Central memory CD8-positive, alpha-beta T cell (primary cell): ENCODE data around the gene IQGAP3.
"Not testable (repeated sequence)": the region's sequence is repeated elsewhere in the genome, so short reads cannot be mapped to it uniquely, and the experiment has no call there.

Source experiments
- ATAC-seq: fragments of 150-1000 bp; cut with Tn5 transposase; replicated peaks from 2 replicates; pipeline ENCODE4 v1.10.0; 2022; ENCODE audit warnings: mild to moderate bottlenecking, moderate FRiP score, moderate number of reproducible peaks; ENCODE audit not compliant: poor library complexity, severe bottlenecking; ENCODE audit errors: extremely low read depth
- DNase-seq, 2 donors: peaks; one replicate each; pipeline ENCODE4 v3.0.0; 2021; ENCODE audit warnings: low spot score in 2 of 2
- H3K27ac Mint-ChIP-seq: one replicate; pipeline ENCODE4 v1.8.0; 2022; ENCODE audit warnings: low read depth, mild to moderate bottlenecking, moderate library complexity, mixed read lengths
- H3K27me3 Mint-ChIP-seq: one replicate; pipeline ENCODE4 v1.8.0; 2022; ENCODE audit warnings: mixed read lengths
- H3K36me3 Mint-ChIP-seq: one replicate; pipeline ENCODE4 v1.8.0; 2022; ENCODE audit warnings: mild to moderate bottlenecking, moderate library complexity, mixed read lengths; ENCODE audit not compliant: insufficient read depth
- H3K4me1 Mint-ChIP-seq: one replicate; pipeline ENCODE4 v1.8.0; 2022; ENCODE audit warnings: mixed read lengths
- H3K4me3 Mint-ChIP-seq: one replicate; pipeline ENCODE4 v1.8.0; 2022; ENCODE audit warnings: mild to moderate bottlenecking, moderate library complexity, mixed read lengths
- H3K9me3 Mint-ChIP-seq: one replicate; pipeline ENCODE4 v1.8.0; 2022; ENCODE audit warnings: mixed read lengths

IQGAP3 gene

GRCh38 chr1:156553860-156554485 is 18.4 kb downstream of the IQGAP3 start:
- H3K4me3 Mint-ChIP-seq, result no peak overlapping the region
- no peaks in the 10 kb centered on the region for H3K36me3 Mint-ChIP-seq
- H3K4me1 Mint-ChIP-seq, result no peaks in the 10 kb centered on the region
- H3K9me3 Mint-ChIP-seq, result no peaks in the 10 kb centered on the region
- H3K27ac Mint-ChIP-seq, result no peak overlapping the region
- DNase-seq (no peak), ATAC-seq (no peak)
- H3K27me3 Mint-ChIP-seq, result no peaks in the 10 kb centered on the region

- H3K4me1 Mint-ChIP-seq, H3K27ac Mint-ChIP-seq, ATAC-seq, H3K36me3 Mint-ChIP-seq, H3K27me3 Mint-ChIP-seq, DNase-seq, H3K9me3 Mint-ChIP-seq, H3K4me3 Mint-ChIP-seq: not testable (repeated sequence)
These were observed 19.4 kb downstream of the IQGAP3 start for GRCh38 chr1:156552937-156553336.

GRCh38 chr1:156552518-156552917 is 19.8 kb downstream of the IQGAP3 start:
- ATAC-seq (no peak), DNase-seq (no peak)
- no peak overlapping the region for H3K4me3 Mint-ChIP-seq
- H3K27me3 Mint-ChIP-seq, result no peaks in the 10 kb centered on the region
- no peaks in the 10 kb centered on the region for H3K4me1 Mint-ChIP-seq
- no peak overlapping the region for H3K27ac Mint-ChIP-seq
- H3K9me3 Mint-ChIP-seq, result no peaks in the 10 kb centered on the region
- no peaks in the 10 kb centered on the region for H3K36me3 Mint-ChIP-seq

- no peak overlapping the region for H3K4me3 Mint-ChIP-seq
- no peaks in the 10 kb centered on the region for H3K4me1 Mint-ChIP-seq
- no peaks in the 10 kb centered on the region for H3K27me3 Mint-ChIP-seq
- ATAC-seq, result no peak
- H3K9me3 Mint-ChIP-seq, result no peaks in the 10 kb centered on the region
- no peaks in the 10 kb centered on the region for H3K36me3 Mint-ChIP-seq
- no peak for DNase-seq
- H3K27ac Mint-ChIP-seq, result no peak overlapping the region
These were observed 20.5 kb downstream of the IQGAP3 start for GRCh38 chr1:156551869-156552268.

GRCh38 chr1:156551066-156551643 is 21.2 kb downstream of the IQGAP3 start:
- no peaks in the 10 kb centered on the region for H3K27me3 Mint-ChIP-seq
- H3K9me3 Mint-ChIP-seq, result no peaks in the 10 kb centered on the region

GRCh38 chr1:156550346-156550745 is 22.0 kb downstream of the IQGAP3 start:
- Mint-ChIP-seq H3K4me1 (no peaks in the 10 kb centered on the region), H3K27ac (no peak overlapping the region), H3K9me3 (no peaks in the 10 kb centered on the region), H3K27me3 (no peaks in the 10 kb centered on the region), H3K36me3 (no peaks in the 10 kb centered on the region), H3K4me3 (no peak overlapping the region)
- no peak for DNase-seq
- ATAC-seq, result no peak

More at GRCh38 chr1:156551066-156551643, 21.2 kb downstream of the IQGAP3 start:
- DNase-seq (no peak), ATAC-seq (no peak)
- no peaks in the 10 kb centered on the region for H3K4me1 Mint-ChIP-seq
- H3K36me3 Mint-ChIP-seq, result no peaks in the 10 kb centered on the region
- H3K27ac Mint-ChIP-seq, result no peak overlapping the region
- no peak overlapping the region for H3K4me3 Mint-ChIP-seq

- Mint-ChIP-seq H3K4me3 (no peak overlapping the region), H3K4me1 (no peaks in the 10 kb centered on the region), H3K9me3 (no peaks in the 10 kb centered on the region), H3K36me3 (no peaks in the 10 kb centered on the region), H3K27ac (no peak overlapping the region), H3K27me3 (no peaks in the 10 kb centered on the region)
- no peak for DNase-seq
- ATAC-seq, result no peak
These were observed 22.5 kb downstream of the IQGAP3 start for GRCh38 chr1:156549831-156550230.

GRCh38 chr1:156549390-156549789 is 23.0 kb downstream of the IQGAP3 start:
- Mint-ChIP-seq H3K27me3 (no peaks in the 10 kb centered on the region), H3K36me3 (no peaks in the 10 kb centered on the region), H3K9me3 (no peaks in the 10 kb centered on the region), H3K27ac (no peak overlapping the region), H3K4me3 (no peak overlapping the region), H3K4me1 (no peaks in the 10 kb centered on the region)
- no peak for ATAC-seq
- DNase-seq, result no peak

GRCh38 chr1:156547982-156548381 is 24.4 kb downstream of the IQGAP3 start:
- H3K27me3 Mint-ChIP-seq, result no peaks in the 10 kb centered on the region
- H3K27ac Mint-ChIP-seq, result no peak overlapping the region

GRCh38 chr1:156547434-156547833 is 24.9 kb downstream of the IQGAP3 start:
- no peak for ATAC-seq
- H3K9me3 Mint-ChIP-seq, result no peaks in the 10 kb centered on the region
- no peaks in the 10 kb centered on the region for H3K27me3 Mint-ChIP-seq
- DNase-seq, result no peak
- no peak overlapping the region for H3K4me3 Mint-ChIP-seq
- H3K27ac Mint-ChIP-seq, result no peak overlapping the region
- H3K36me3 Mint-ChIP-seq, result no peaks in the 10 kb centered on the region
- peaks cover 4% of the 10 kb centered on the region for H3K4me1 Mint-ChIP-seq

More at GRCh38 chr1:156547982-156548381, 24.4 kb downstream of the IQGAP3 start:
- H3K4me3 Mint-ChIP-seq, result no peak overlapping the region
- no peaks in the 10 kb centered on the region for H3K36me3 Mint-ChIP-seq
- peaks cover 2% of the 10 kb centered on the region for H3K4me1 Mint-ChIP-seq
- DNase-seq, result no peak
- no peaks in the 10 kb centered on the region for H3K9me3 Mint-ChIP-seq
- ATAC-seq, result no peak

- Mint-ChIP-seq H3K27ac (no peak overlapping the region), H3K9me3 (no peaks in the 10 kb centered on the region), H3K4me3 (no peak overlapping the region), H3K36me3 (no peaks in the 10 kb centered on the region), H3K27me3 (no peaks in the 10 kb centered on the region), H3K4me1 (peaks cover 4% of the 10 kb centered on the region)
- no peak for DNase-seq
- no peak for ATAC-seq
These were observed 26.1 kb downstream of the IQGAP3 start for GRCh38 chr1:156546267-156546666.

GRCh38 chr1:156544592-156545102 is 27.7 kb downstream of the IQGAP3 start:
- Mint-ChIP-seq H3K9me3 (no peaks in the 10 kb centered on the region), H3K27me3 (no peaks in the 10 kb centered on the region), H3K4me3 (no peak overlapping the region), H3K27ac (no peak overlapping the region), H3K4me1 (peaks cover 4% of the 10 kb centered on the region), H3K36me3 (no peaks in the 10 kb centered on the region)
- DNase-seq, result no peak
- ATAC-seq, result no peak

- ATAC-seq (no peak), DNase-seq (no peak)
- H3K36me3 Mint-ChIP-seq, result no peaks in the 10 kb centered on the region
- H3K27ac Mint-ChIP-seq, result no peak overlapping the region
- no peaks in the 10 kb centered on the region for H3K27me3 Mint-ChIP-seq
- peaks cover 4% of the 10 kb centered on the region for H3K4me1 Mint-ChIP-seq
- H3K9me3 Mint-ChIP-seq, result no peaks in the 10 kb centered on the region
- no peak overlapping the region for H3K4me3 Mint-ChIP-seq
These were observed 29.3 kb downstream of the IQGAP3 start for GRCh38 chr1:156543066-156543465.
